Lower lobe of right lung (tissue), 2 donors: ENCODE results near the gene CIAO3. TPM values are rescaled to one million over a fixed set of nuclear protein-coding genes. Genes with fewer than 3 reads are reported as not detected.

Experiments used
- ATAC-seq, 2 donors: fragments of 200-7000 bp; cut with Tn5 transposase; one replicate each; pipeline ENCODE4 v1.9.1; 2020 to 2022; ENCODE audit warnings: mild to moderate bottlenecking in 2 of 2, moderate library complexity in 2 of 2
- DNase-seq: peaks from one replicate; pipeline ENCODE4 v3.0.0-alpha.2; 2020
- H3K27ac ChIP-seq: fragments of 200-600 bp; one replicate; pipeline ENCODE4 v1.8.0; 2022
- H3K27me3 ChIP-seq: fragments of 200-600 bp; one replicate; pipeline ENCODE4 v1.8.0; 2022; ENCODE audit warnings: low read depth
- H3K36me3 ChIP-seq: fragments of 200-600 bp; one replicate; pipeline ENCODE4 v1.8.0; 2022; ENCODE audit warnings: mild to moderate bottlenecking
- H3K4me1 ChIP-seq: fragments of 200-600 bp; one replicate; pipeline ENCODE4 v1.8.0; 2022
- H3K4me3 ChIP-seq: fragments of 200-600 bp; one replicate; pipeline ENCODE4 v1.8.0; 2022; ENCODE audit warnings: mild to moderate bottlenecking
- H3K9me3 ChIP-seq: fragments of 200-600 bp; one replicate; pipeline ENCODE4 v1.8.0; 2022
- intact Hi-C: fragments of 100-400 bp; cut with DNase I; formaldehyde crosslinking; loops from one replicate; pipeline ENCODE4 v1.11.0; 2022
- total RNA-seq: library from RNA; stranded (reverse); fragmentation: NEBNext Ultra II Directional; extraction: Animal tissue kit (Norgen Biotek cat#: 25700); gene quantifications from one replicate; pipeline ENCODE4 v1.2.1, GENCODE V29; 2021
- TF ChIP-seq, protein P1 (sequence below): fragments of 200-600 bp; IDR thresholded peaks from one replicate; pipeline ENCODE4 v1.8.0; 2022; ENCODE audit warnings: antibody characterized with exemption, mild to moderate bottlenecking
- donor health status: DM: no; HTN: yes; CAD: no; lungs with severe emphysema.

CIAO3 gene
- total RNA-seq, 1 donor from 2014 or later: 24.3 TPM

DNA sequence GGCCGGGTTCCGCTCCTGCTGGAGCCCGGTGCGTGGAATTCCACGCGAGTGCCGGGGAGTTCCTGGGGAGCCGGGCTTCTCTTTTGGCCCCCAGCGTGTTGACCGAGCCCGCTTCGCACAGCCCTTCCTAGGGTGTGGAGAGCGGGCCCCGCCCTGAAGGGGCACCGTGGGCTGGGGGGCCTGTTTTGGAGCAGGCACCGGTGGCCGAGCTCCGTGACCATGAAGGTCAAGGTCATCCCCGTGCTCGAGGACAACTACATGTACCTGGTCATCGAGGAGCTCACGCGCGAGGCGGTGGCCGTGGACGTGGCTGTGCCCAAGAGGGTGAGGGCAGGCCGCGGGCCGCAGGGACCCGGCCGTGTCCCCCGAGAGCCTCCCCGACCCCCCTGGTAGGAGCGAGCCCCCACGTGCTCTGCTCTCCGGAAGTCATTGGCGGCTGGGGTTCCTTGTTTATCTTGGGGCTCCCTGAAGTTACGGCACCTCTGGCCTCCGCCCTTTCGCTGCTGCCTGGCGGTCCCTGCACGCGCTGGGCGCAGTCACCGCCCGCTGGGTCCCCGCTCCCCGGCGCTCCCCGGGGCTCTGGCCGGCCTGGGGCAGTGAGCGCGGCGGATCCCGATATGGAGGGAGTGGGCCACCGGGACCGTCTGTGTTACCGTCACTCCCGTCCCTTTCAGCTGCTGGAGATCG lies 13.4 kb downstream of the CIAO3 start:
- intact Hi-C loops: no loop called here
- DNase-seq (no peak), ATAC-seq (peak; percentile 2 to 15)
- H3K36me3 ChIP-seq: peaks cover 9% of the 10 kb centered on the region
- H3K4me3 ChIP-seq: peak overlapping the region; percentile 58
- peaks cover 31% of the 10 kb centered on the region for H3K27me3 ChIP-seq
- peaks cover 24% of the 10 kb centered on the region for H3K4me1 ChIP-seq
- H3K9me3 ChIP-seq: no peaks in the 10 kb centered on the region
- TF ChIP-seq, protein P1, sequence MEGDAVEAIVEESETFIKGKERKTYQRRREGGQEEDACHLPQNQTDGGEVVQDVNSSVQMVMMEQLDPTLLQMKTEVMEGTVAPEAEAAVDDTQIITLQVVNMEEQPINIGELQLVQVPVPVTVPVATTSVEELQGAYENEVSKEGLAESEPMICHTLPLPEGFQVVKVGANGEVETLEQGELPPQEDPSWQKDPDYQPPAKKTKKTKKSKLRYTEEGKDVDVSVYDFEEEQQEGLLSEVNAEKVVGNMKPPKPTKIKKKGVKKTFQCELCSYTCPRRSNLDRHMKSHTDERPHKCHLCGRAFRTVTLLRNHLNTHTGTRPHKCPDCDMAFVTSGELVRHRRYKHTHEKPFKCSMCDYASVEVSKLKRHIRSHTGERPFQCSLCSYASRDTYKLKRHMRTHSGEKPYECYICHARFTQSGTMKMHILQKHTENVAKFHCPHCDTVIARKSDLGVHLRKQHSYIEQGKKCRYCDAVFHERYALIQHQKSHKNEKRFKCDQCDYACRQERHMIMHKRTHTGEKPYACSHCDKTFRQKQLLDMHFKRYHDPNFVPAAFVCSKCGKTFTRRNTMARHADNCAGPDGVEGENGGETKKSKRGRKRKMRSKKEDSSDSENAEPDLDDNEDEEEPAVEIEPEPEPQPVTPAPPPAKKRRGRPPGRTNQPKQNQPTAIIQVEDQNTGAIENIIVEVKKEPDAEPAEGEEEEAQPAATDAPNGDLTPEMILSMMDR: no peak
- peak overlapping the region; percentile 38 for H3K27ac ChIP-seq

- H3K4me3 ChIP-seq: peak within 1 kb of the TSS; percentile 58
- peak; percentile 21 to 46 for ATAC-seq
- H3K27ac ChIP-seq: peak within 1 kb of the TSS; percentile 38
- H3K9me3 ChIP-seq: no peaks in the 10 kb centered on the region
- peak; percentile 75 for DNase-seq
- H3K4me1 ChIP-seq: peaks cover 29% of the 10 kb centered on the region
- H3K27me3 ChIP-seq: peaks cover 31% of the 10 kb centered on the region
- TF ChIP-seq, protein P1: no peak
- intact Hi-C loops: no loop called here
- peaks cover 5% of the 10 kb centered on the region for H3K36me3 ChIP-seq
Measured at GRCh38 chr16:726438-727290, 14.1 kb downstream of the CIAO3 start, which contains the start of the genes CCDC78 and HAGHL. Gene CCDC78, minus strand, starts transcription at chr16:726443. Its CDS starts 76 bp downstream, at chr16:726367. Gene HAGHL, plus strand, starts transcription at chr16:727106. Its CDS starts 404 bp downstream, at chr16:727510.

DNA sequence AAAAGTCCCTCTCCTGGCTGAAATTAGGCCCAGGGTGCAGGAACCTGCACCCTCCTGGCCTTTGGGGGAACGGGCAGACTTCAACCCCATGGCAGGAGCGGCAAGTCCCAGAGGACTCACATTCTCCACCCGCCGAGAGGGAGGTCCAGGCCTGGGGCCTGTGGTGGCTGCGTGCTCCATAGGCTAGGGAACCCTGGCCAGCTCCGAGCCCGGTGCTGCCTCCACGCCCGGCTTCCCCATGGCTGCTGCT lies 14.7 kb downstream of the CIAO3 start:
- TF ChIP-seq, protein P1: no peak
- no peak for ATAC-seq
- peak overlapping the region; percentile 58 for H3K4me3 ChIP-seq
- H3K4me1 ChIP-seq: peaks cover 32% of the 10 kb centered on the region
- peaks cover 5% of the 10 kb centered on the region for H3K36me3 ChIP-seq
- DNase-seq: no peak
- intact Hi-C loops: no loop called here
- no peak overlapping the region for H3K27ac ChIP-seq
- no peaks in the 10 kb centered on the region for H3K9me3 ChIP-seq
- H3K27me3 ChIP-seq: peaks cover 31% of the 10 kb centered on the region

GRCh38 chr16:725463-726187 lies 15.2 kb downstream of the CIAO3 start:
- ATAC-seq (no peak), DNase-seq (no peak)
- peaks cover 31% of the 10 kb centered on the region for H3K27me3 ChIP-seq
- H3K4me1 ChIP-seq: peaks cover 33% of the 10 kb centered on the region
- TF ChIP-seq, protein P1: no peak
- intact Hi-C loops: no loop called here
- H3K36me3 ChIP-seq: peaks cover 5% of the 10 kb centered on the region
- no peaks in the 10 kb centered on the region for H3K9me3 ChIP-seq
- no peak overlapping the region for H3K27ac ChIP-seq
- no peak overlapping the region for H3K4me3 ChIP-seq

- DNase-seq (no peak), ATAC-seq (no peak)
- TF ChIP-seq, protein P1: no peak
- H3K4me1 ChIP-seq: peaks cover 39% of the 10 kb centered on the region
- no peak overlapping the region for H3K4me3 ChIP-seq
- H3K36me3 ChIP-seq: peaks cover 5% of the 10 kb centered on the region
- intact Hi-C loops: no loop called here
- H3K9me3 ChIP-seq: no peaks in the 10 kb centered on the region
- peaks cover 31% of the 10 kb centered on the region for H3K27me3 ChIP-seq
- H3K27ac ChIP-seq: no peak overlapping the region
Measured at GRCh38 chr16:725041-725376, 15.8 kb downstream of the CIAO3 start.
